K562 (cell line): Measurements from ENCODE around the gene RPS28. TPM values are rescaled to one million over a fixed set of nuclear protein-coding genes. Genes with fewer than 3 reads are reported as not detected.

Source experiments
- BHLHE40 ChIP-seq: IDR thresholded peaks from 2 replicates; pipeline ENCODE4 v1.6.1; 2011; ENCODE audit warnings: low read length, improper control_type of control experiment
- CHD1 ChIP-seq: fragments of 200-600 bp; sonication (generic); IDR thresholded peaks from one replicate; pipeline ENCODE4 v1.6.1; 2012; ENCODE audit warnings: mild to moderate bottlenecking, moderate library complexity, low read length, inconsistent platforms
- FOXA3 ChIP-seq, 2 experiments: fragments of 450-650 bp in 1 of 2; sonication (generic) in 1 of 2; formaldehyde crosslinking; IDR thresholded peaks in 1 of 2; conservative IDR thresholded peaks in 1 of 2; 2 replicates each; pipeline versions ENCODE4 v1.4.0 to v1.8.0; 2020 to 2022; ENCODE audit warnings: mild to moderate bottlenecking in 2 of 2, missing genetic modification reagents in 1 of 2
- HCFC1 ChIP-seq: IDR thresholded peaks from 2 replicates; pipeline ENCODE4 v1.6.1; 2012; ENCODE audit warnings: low read depth, low read length, improper control_type of control experiment
- IRF2 ChIP-seq: sonication (generic); formaldehyde crosslinking; IDR thresholded peaks from 2 replicates; pipeline ENCODE4 v1.8.1; 2022; ENCODE audit warnings: mild to moderate bottlenecking, missing genetic modification reagents
- MEIS2 ChIP-seq: fragments of 450-650 bp; IDR thresholded peaks from 2 replicates; pipeline ENCODE4 v1.6.1; 2014; ENCODE audit warnings: mild to moderate bottlenecking; ENCODE audit not compliant: partially characterized antibody
- MXI1 ChIP-seq: IDR thresholded peaks from 2 replicates; pipeline ENCODE4 v1.6.1; 2011; ENCODE audit warnings: low read depth, mild to moderate bottlenecking, improper control_type of control experiment, low read length
- MYNN ChIP-seq, 2 experiments: sonication (generic); formaldehyde crosslinking in 1 of 2; IDR thresholded peaks; 2 replicates each; pipeline versions ENCODE4 v1.5.0 to v1.6.1; 2016 to 2020; ENCODE audit warnings: antibody characterized with exemption in 1 of 2, missing genetic modification reagents in 1 of 2
- NFE2L1 ChIP-seq: fragments of 450-650 bp; IDR thresholded peaks from 2 replicates; pipeline ENCODE4 v1.6.1; 2016; ENCODE audit warnings: missing genetic modification characterization, low read depth, mild to moderate bottlenecking, missing compliant biosample characterization, moderate library complexity, borderline replicate concordance
- RBM14 ChIP-seq: fragments of 200-400 bp; formaldehyde crosslinking; IDR thresholded peaks from 2 replicates; pipeline ENCODE4 v1.6.1; 2018; ENCODE audit warnings: low read depth, mild to moderate bottlenecking, low read length, moderate library complexity, borderline replicate concordance; ENCODE audit not compliant: insufficient read depth
- RBM25 ChIP-seq: fragments of 200-400 bp; formaldehyde crosslinking; IDR thresholded peaks from 2 replicates; pipeline ENCODE4 v1.6.1; 2018; ENCODE audit warnings: low read length, low read depth, moderate library complexity; ENCODE audit not compliant: severe bottlenecking
- WHSC1 ChIP-seq: IDR thresholded peaks from one replicate; pipeline ENCODE4 v1.6.1; 2012; ENCODE audit warnings: low read length, control low read depth, inconsistent platforms
- ZFP1 ChIP-seq: fragments of 450-650 bp; formaldehyde crosslinking; IDR thresholded peaks from 2 replicates; pipeline ENCODE4 v1.4.0; 2020; ENCODE audit warnings: mild to moderate bottlenecking, mixed read lengths
- polyA plus RNA-seq, 8 experiments: library from polyadenylated mRNA; depleted of rRNA in 4 of 8; stranded (reverse) in 5 of 8; unstranded in 3 of 8; fragments of >200 nt; fragmentation: Nextera tagmentation in 2 of 8; fragmentation: Illumina TruSeq in 1 of 8; extraction: Ambion mirVana in 2 of 8; extraction: Trizol in 1 of 8; gene quantifications; 2 replicates each; pipeline versions ENCODE4 v1.2.1 to v1.2.3, GENCODE V29; 2011 to 2014; ENCODE audit warnings: inconsistent platforms in 1 of 8, missing spikeins in 1 of 8
- total RNA-seq, 7 experiments: library from RNA; depleted of rRNA in 6 of 7; stranded (reverse); fragments of >200 nt in 6 of 7; fragmentation: Illumina TruSeq in 2 of 7; extraction: Trizol in 2 of 7; gene quantifications; 2 replicates each; pipeline versions ENCODE4 v1.2.1 to v1.2.3, GENCODE V29; 2011 to 2021; ENCODE audit warnings: low replicate concordance in 1 of 7
- TF ChIP-seq, protein P1 (sequence below): fragments of 250-450 bp; sonication (Bioruptor Pico); IDR thresholded peaks from 2 replicates; pipeline ENCODE4 v1.8.0; 2022; ENCODE audit warnings: inconsistent platforms, mild to moderate bottlenecking, moderate library complexity, borderline replicate concordance
- TF ChIP-seq, protein P2 (sequence below): fragments of 450-650 bp; formaldehyde crosslinking; IDR thresholded peaks from 2 replicates; pipeline ENCODE4 v1.4.0; 2020; ENCODE audit warnings: mild to moderate bottlenecking
- TF ChIP-seq, protein P3 (sequence below): fragments of 250-450 bp; sonication (Bioruptor Pico); IDR thresholded peaks from 2 replicates; pipeline ENCODE4 v1.5.0; 2020; ENCODE audit warnings: mild to moderate bottlenecking, borderline replicate concordance
- TF ChIP-seq, protein P4 (sequence below): sonication (generic); formaldehyde crosslinking; IDR thresholded peaks from 2 replicates; pipeline ENCODE4 v1.9.0; 2022; ENCODE audit warnings: mild to moderate bottlenecking, missing genetic modification reagents
- TF ChIP-seq, protein P5 (sequence below): fragments of 450-650 bp; IDR thresholded peaks from 2 replicates; pipeline ENCODE4 v1.6.1; 2016; ENCODE audit warnings: borderline replicate concordance

RPS28 gene
- total and polyA plus RNA-seq, 9 of the 15 experiments (the other 6 are each of a cell fraction or from before 2014, with no cell fraction given) = 165 to 2,827 (median 1,303) TPM

DNA sequence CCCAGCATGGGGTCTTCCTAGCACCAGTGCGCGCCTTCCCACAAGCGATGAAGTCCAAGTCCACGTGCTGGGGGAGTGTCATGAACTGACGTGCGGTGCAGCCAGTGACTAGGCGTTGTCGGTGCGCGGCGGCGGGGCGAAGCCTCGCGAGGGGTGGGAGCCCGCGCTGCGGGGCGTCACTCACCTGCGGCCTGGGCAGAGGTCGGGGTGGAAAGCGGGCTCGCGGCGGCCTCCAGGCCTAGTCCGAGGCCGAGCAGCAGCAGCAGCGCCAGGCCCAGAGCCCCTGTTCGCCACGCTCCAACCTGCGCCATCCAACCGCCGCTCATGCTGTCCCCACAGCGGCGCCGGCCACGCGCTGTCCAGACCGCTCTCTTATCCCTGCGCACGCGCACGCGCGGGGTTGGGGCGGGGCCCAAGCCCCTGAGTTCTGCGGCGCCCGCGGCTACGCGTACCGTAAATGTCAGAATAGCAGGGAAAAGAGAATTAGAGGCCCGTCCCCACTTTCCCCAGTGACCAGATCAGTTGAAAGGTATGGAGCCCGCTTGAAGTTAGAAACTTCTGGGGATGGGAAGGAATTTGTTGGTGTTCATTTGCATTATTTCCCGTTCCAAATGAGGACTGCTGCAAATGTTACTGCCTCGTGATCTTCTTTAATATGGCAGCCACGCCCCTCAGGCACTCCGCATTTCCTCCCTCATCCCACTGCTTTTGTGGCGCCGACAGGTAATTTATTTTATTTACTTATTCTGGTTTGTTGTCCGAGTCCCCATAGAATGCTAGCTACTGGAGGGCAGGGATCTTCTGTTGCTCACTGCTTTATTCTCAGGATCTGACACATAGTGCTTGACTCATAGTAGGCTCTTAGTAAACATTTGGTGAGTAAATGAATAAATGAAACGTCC lies 13.1 kb upstream of the RPS28 start, which contains the start of gene CD320 (continued):
- TF ChIP-seq, protein P1, sequence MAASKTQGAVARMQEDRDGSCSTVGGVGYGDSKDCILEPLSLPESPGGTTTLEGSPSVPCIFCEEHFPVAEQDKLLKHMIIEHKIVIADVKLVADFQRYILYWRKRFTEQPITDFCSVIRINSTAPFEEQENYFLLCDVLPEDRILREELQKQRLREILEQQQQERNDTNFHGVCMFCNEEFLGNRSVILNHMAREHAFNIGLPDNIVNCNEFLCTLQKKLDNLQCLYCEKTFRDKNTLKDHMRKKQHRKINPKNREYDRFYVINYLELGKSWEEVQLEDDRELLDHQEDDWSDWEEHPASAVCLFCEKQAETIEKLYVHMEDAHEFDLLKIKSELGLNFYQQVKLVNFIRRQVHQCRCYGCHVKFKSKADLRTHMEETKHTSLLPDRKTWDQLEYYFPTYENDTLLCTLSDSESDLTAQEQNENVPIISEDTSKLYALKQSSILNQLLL (CRISPR knock-in tag) = no peak
- TF ChIP-seq MEIS2 (peak; percentile 87), FOXA3 (CRISPR knock-in tag; conservative IDR thresholded peaks at IDR 0.05 in 1 of 2, IDR thresholded peaks at IDR 0.05 in 1 of 2) (peak in 1 of 2 experiments; percentile 76; a peak in 1 of 4 replicates), IRF2 (CRISPR knock-in tag) (no peak), HCFC1 (no peak), NFE2L1 (tag) (no peak), WHSC1 (no peak), MXI1 (peak; percentile 92), CHD1 (no peak), MYNN (IDR thresholded peaks at IDR 0.05) (no peak), MYNN (CRISPR knock-in tag; IDR thresholded peaks at IDR 0.05) (no peak), RBM14 (0 out of 2 replicates have a peak, but pooled peaks have one; percentile 77), RBM25 (peak; percentile 75), ZFP1 (no peak), BHLHE40 (peak; percentile 84)
- TF ChIP-seq, protein P2, sequence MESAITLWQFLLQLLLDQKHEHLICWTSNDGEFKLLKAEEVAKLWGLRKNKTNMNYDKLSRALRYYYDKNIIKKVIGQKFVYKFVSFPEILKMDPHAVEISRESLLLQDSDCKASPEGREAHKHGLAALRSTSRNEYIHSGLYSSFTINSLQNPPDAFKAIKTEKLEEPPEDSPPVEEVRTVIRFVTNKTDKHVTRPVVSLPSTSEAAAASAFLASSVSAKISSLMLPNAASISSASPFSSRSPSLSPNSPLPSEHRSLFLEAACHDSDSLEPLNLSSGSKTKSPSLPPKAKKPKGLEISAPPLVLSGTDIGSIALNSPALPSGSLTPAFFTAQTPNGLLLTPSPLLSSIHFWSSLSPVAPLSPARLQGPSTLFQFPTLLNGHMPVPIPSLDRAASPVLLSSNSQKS (CRISPR knock-in tag) = 0 out of 2 replicates have a peak, but pooled peaks have one; percentile 17
- TF ChIP-seq, protein P3, sequence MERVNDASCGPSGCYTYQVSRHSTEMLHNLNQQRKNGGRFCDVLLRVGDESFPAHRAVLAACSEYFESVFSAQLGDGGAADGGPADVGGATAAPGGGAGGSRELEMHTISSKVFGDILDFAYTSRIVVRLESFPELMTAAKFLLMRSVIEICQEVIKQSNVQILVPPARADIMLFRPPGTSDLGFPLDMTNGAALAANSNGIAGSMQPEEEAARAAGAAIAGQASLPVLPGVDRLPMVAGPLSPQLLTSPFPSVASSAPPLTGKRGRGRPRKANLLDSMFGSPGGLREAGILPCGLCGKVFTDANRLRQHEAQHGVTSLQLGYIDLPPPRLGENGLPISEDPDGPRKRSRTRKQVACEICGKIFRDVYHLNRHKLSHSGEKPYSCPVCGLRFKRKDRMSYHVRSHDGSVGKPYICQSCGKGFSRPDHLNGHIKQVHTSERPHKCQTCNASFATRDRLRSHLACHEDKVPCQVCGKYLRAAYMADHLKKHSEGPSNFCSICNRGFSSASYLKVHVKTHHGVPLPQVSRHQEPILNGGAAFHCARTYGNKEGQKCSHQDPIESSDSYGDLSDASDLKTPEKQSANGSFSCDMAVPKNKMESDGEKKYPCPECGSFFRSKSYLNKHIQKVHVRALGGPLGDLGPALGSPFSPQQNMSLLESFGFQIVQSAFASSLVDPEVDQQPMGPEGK (CRISPR knock-in tag) = no peak
- TF ChIP-seq, protein P4, sequence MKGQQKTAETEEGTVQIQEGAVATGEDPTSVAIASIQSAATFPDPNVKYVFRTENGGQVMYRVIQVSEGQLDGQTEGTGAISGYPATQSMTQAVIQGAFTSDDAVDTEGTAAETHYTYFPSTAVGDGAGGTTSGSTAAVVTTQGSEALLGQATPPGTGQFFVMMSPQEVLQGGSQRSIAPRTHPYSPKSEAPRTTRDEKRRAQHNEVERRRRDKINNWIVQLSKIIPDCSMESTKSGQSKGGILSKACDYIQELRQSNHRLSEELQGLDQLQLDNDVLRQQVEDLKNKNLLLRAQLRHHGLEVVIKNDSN (CRISPR knock-in tag) = peak; percentile 86
- TF ChIP-seq, protein P5, sequence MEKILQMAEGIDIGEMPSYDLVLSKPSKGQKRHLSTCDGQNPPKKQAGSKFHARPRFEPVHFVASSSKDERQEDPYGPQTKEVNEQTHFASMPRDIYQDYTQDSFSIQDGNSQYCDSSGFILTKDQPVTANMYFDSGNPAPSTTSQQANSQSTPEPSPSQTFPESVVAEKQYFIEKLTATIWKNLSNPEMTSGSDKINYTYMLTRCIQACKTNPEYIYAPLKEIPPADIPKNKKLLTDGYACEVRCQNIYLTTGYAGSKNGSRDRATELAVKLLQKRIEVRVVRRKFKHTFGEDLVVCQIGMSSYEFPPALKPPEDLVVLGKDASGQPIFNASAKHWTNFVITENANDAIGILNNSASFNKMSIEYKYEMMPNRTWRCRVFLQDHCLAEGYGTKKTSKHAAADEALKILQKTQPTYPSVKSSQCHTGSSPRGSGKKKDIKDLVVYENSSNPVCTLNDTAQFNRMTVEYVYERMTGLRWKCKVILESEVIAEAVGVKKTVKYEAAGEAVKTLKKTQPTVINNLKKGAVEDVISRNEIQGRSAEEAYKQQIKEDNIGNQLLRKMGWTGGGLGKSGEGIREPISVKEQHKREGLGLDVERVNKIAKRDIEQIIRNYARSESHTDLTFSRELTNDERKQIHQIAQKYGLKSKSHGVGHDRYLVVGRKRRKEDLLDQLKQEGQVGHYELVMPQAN = no peak; the same call in 1 of the 2 replicates
